NCI-H1930 (cell line): ENCODE measurements around the gene RANBP3.

ENCODE experiments used
- DNase-seq, 2 experiments: peaks; one replicate each; lab custom pipeline; 2025; lab: John Stamatoyannopoulos, UW

Gene RANBP3

GRCh38 chr19:5952193-5953029 is 25.5 kb downstream of the RANBP3 start:
- DNase-seq, result no peak

DNA sequence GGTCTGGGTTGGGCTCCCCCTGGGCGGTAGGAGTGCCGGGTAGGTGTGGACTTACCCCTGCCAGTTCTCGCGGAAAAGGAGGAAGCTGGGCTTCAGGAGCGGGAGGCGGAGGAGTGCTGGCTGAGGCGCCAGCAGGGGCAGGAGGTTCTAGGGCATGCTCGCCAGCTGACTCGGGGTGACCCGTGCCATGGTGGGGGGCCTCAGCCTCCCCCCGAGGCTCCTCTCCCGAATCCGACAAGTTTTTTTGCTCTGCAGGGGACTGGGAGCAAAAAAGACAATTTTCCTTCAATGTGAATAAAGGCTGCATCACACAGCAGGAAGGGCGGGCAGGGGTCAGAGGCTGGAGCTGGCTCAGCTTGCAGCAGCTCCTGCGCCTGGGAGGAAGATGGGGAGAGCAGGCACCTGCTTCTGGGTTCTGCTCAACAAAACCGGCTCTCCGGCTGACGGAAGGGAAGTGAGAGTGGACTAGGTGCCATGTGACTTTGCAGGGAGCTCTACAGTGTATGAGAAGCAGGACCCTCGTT is 26.5 kb downstream of the RANBP3 start:
- DNase-seq, result no peak

GRCh38 chr19:5950741-5951140 is 27.2 kb downstream of the RANBP3 start:
- no peak for DNase-seq

- DNase-seq, result no peak
These were observed 28.1 kb downstream of the RANBP3 start for GRCh38 chr19:5949792-5950305.

- no peak for DNase-seq
These were observed 29.0 kb downstream of the RANBP3 start for GRCh38 chr19:5948752-5949564.

GRCh38 chr19:5947435-5947834 is 30.5 kb downstream of the RANBP3 start:
- DNase-seq, result no peak

GRCh38 chr19:5943623-5944022 is 34.3 kb downstream of the RANBP3 start:
- no peak for DNase-seq

DNA sequence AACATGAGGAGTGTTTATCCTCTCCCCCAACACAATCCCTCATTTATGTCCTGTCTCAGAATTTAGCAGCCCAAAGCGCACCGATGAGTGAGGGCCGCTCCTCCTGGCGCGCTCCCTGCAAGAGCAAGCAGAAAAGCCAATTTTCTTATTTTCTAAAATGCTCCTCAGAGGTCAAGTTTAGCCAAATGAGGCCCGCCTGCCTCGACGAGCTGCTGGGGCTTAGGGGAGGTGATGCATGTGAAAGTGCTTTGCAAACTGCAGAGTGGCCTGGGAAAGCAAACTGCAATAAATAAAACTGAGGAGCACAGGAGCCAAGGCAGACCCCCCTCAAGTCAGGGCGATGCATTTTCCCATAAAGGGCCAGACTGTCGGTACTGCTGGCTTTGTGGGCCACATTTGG is 34.9 kb downstream of the RANBP3 start:
- DNase-seq, result no peak

DNA sequence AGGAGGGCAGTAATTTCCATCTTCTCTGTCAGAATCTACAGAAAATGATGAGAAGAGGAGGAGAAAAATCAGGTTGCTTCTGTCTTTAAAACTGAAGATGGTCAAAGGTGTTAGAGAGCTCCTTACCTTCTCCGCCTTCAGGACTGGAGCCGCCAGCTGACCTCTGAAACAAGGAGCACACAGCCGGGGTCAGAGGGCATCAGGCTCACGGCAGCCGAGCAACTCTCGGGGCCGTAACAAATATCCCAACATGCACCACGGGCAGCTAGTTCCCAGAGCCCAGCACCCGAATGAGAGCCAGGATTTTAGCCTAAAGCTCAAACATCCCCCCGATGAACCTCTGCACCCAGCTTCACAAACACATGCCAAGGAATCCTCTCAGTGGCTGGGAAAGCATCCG is 36.3 kb downstream of the RANBP3 start:
- no peak for DNase-seq

DNA sequence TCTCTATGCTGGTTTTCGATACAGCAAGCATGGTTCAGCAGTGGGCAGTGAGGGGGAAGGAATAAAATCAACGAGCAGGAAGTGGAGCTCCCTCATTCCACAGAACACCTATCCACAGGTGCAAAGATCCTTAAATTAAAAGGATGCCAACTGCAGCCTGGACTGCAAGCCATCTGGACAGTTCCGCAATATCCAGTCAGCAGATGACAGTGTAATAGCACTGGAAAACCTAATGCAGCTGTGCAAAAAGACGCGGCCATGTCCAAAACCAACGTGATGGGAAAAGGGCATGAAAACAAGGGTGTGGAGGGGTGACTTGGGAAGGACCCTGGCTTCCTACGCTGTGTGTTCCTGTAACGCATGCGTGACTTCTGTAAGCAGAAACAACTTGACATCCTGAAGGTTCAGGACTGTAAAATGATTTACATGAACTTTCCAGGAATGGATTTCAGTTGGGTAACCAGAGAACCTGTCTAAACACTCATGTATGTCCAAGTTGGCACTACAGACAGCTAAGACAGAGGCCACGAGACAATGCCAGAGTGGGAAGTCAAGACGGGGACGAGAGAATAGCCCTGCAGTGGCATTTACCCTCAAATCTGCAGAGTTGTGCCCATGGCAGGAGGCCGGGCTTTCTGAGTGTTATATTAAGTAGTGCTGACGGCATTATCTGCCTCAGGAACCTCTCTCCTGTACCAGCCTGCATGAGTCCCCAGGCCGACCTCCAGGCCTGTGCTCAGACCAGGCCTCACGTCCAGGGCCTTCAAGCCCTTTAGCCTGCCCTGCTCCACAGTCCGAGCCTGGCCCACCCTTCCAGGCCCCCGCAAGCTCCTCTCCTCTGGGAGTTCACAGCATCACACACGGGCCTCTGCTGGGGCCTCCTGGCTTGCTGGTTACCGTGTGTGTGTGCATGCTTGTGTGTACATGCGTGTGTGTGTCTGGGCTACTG is 37.4 kb downstream of the RANBP3 start:
- no peak for DNase-seq

GRCh38 chr19:5937550-5937949 is 40.4 kb downstream of the RANBP3 start:
- DNase-seq, result no peak

GRCh38 chr19:5936292-5936592 is 41.7 kb downstream of the RANBP3 start:
- DNase-seq, result no peak

GRCh38 chr19:5935473-5936291 is 42.3 kb downstream of the RANBP3 start:
- no peak for DNase-seq

DNA sequence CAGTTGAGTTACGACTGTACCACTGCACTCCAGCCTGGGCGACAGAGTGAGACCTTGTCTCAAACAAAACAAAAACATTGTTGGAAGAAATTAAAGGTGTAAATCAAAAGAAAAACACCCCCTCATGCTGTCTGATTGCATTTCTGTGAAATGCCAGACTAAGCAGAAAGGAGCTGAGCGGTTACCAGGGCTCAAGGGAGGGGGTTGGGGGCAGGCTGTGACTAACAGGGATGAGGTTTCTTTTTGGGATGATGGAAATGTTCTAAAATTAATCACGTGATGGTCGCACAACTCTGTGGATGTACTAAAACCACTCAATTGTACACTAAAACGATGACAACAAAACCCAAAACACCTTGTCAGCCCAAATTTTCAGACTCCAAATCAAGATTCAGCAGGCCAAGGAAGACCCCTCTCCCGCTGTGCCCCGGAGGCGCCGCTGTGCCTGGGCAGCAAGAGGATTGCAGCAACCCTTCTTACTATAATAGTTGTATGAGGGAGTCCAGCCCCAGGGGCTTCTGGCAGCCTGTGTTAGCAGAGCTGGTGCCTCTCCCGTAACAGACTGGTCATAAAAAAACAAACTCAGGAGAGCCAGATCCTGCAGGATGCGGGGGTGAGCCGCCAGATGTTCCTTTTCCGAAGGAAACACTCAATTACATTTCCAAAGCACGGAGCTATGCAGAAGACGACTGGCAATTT is 43.0 kb downstream of the RANBP3 start:
- DNase-seq, result no peak

GRCh38 chr19:5934069-5934401 is 43.9 kb downstream of the RANBP3 start:
- DNase-seq, result no peak

GRCh38 chr19:5933391-5934068 is 44.4 kb downstream of the RANBP3 start:
- no peak for DNase-seq

DNA sequence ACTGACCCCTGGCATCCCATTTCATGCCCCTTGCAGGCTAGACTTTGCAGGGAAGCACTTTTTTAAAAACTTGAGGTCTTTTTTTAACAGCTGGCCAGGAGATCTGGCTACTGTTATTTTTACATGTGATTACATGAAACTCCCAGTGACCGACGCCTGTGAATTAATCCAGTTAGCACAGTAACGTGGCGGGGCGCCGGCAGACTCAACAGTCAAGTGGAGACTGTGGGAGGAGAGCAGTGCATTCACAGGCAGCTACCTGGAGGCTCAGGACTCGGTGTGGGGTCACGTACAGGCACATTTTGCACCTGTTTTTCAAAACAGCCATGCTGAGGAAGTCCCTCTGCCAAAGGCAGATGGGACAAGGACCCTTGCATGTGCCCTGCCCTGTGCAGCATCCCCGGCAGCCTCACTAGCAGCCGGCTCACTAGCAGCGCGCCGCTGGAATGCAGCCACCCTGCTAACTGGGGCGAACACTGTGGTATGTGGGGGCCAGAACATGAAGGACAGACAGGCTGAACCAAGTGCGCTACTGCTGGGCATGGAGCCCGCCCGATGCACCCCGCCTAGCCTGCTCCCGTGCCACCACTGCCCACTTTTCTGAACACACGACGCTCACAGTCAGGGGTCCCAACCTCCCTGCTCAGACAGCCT is 45.2 kb downstream of the RANBP3 start:
- no peak for DNase-seq

DNA sequence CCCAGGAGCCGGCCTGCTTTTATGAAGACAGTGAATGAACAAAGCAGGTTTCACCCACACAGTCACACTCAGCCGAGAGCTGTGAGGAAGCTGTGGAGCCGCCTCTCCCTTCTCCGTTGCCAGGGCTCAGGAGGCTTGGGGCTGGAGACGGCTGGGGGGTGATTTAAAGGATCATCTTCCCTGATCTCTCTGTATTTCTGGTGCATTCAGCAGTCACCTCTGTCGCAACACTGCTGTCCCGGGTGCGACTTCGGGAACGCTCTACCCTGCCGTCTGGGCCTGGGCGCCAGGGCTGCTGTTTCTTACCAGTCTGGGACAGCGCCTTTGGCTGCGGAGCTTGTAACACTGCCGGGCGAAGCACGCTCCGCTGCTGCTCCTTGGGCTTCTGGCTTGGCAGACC is 45.8 kb downstream of the RANBP3 start:
- DNase-seq, result no peak

DNA sequence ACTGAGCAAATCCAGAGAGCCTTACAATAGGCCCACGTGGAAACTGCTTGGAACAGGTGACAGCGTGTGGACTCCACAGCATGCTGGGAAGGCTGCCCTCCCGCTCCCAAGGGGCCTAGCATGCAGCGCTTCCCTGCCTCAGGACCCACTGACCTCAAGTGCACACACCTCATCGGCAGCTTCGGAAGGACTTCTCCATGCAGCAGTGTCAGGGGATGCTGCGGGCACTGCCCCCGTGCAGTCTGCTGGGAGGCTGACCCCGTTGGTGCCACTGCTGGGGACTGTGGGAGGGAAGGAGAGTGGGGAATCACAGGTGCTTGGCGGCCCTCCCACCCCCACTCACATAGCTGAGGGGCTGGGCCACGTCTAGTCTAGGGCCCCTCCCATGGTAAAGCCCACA is 46.7 kb downstream of the RANBP3 start:
- DNase-seq, result no peak
